Activated naive CD8-positive, alpha-beta T cell treated with anti-CD3 and anti-CD28 coated beads, Interleukin-2, amount 50 U/mL, for 16 hours (primary cell): ENCODE data around the gene SEC31A.

ENCODE experiments used
- DNase-seq: peaks from one replicate; pipeline ENCODE4 v3.0.0-alpha.2; 2020; ENCODE audit warnings: low read depth, low spot score

SEC31A gene

DNA sequence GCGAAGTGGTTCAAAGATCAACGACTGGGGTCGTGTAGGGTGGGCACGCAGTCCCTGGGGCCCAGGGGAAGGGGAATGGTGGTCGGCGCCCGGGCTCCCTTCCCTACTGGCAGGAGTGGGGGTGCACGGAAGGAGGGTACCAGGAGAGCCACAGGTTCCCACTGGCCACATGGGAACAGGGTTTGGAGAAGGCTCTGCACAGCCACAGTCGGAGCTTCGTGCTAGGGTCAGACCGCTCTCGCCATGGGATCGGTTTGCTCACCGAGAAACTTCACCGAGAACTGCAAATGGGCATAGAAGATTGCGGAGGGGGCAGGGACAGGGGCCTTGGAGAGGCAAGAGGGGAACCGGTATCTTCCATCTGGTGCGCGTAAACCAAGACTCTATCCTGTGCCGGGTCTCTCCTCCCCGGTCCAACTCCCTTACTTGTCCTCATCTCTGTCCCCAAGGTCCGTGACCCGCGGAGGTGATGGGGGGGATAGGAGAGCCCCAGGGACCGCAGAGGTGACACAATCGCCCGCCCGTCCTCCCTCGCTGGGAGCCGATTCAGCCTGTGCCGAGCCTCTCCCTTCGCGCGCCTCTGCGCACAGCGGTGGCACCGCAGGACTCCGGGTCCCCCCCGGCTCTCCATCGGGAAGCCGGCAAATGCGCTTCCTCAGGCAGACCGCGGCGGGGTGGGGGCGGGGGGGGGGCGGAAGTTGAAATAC, 93.4 kb downstream of the SEC31A start:
- DNase-seq = no peak

DNA sequence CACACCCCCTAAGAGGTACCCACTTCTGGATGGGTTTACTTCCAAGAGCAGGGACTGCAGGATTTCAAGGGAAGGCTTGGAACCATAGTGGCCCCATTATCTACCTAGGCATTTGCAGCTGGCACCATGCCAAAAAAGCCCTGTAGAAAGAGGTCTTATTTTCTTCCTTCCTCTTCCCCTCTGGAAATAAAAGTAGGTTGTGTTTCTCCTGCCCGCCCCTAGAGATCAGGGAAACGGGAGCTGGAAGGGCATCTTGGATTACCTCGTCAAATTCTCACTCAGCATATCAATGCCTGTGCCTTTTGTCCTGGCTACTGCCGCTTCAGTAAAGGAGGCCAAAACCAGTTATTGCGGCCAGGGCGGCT, 93.9 kb downstream of the SEC31A start:
- DNase-seq = no peak

DNA sequence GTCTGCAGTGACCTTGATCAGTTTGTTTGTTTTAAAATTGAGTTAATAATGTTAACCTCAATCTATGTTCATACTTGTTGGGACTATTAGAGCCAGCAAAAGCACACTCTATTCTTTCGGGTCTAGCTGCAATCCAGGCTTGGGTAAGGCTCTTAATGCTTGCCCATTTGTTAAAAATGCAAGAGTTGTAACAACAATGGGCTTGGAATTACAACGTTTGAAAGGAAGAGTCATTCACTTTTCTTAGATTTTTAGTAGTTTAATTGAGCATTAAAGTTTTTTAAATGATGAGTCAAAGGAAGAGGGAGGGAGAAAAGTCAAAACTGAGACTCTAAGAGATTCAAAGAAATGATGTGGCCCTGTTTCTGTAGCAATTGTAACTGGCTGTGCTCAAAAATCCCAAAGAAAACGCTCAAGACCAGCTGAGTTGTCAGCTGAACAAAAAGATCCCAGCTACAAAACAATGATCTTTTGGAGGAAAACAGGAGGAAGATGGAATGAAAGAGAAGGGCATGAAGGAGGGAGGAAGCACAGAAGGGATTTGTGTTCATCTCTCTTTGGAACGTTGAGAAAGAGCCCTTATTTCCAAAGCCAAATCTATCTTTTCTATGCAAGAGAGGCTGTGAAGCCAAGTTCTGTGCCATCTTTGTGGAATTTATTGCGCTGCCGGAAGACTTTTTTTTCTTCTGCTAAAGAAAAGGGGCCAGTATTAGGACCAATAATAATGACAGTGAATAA, 97.9 kb downstream of the SEC31A start:
- no peak for DNase-seq

DNA sequence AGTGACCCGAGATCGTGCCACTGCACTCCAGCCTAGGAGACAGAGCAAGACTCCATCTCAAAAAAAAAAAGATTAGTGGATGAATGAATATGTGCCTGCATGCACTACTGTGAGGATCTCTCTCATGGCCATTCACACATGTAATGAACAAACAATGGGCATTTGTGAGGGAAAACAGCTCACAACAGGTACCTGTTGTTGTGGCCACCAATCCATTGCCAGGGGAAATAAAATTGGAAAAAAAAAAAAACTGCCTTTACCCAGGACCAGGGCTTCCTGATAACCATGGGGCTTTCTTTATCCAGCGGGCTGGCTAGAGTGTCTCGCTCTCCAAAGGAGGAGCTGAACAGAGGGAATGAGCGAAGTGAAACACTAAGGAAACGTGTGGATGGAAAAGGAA, 99.8 kb downstream of the SEC31A start:
- DNase-seq = no peak

DNA sequence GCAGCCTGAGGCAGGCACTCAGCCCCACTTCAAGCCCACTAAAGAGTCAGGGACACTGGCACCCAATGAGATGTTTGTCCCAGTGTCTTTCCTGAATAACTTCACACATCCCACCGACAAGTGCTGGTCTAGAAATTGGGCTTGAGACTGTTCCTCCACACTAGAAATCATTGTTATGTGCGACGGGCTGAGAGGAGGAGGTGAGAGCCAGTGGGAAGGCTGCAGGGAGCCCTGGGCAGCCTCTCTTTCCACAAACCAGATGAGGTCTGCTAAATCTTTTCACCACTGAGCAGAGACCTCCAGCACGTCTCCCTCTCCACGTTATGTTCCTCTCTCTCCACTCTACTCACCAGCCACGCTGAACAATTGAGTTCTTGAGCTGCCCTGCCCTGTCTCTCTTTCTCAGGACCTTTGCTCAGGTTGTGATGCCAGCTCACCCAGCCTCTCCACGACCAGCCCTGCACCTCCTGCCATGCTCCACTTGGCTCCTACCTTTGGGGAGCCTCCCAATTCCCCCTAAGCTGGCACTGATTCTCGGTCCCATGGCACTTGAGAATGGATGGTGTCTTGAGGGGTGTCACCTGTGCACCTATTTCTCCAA, 100.8 kb downstream of the SEC31A start:
- DNase-seq = no peak

DNA sequence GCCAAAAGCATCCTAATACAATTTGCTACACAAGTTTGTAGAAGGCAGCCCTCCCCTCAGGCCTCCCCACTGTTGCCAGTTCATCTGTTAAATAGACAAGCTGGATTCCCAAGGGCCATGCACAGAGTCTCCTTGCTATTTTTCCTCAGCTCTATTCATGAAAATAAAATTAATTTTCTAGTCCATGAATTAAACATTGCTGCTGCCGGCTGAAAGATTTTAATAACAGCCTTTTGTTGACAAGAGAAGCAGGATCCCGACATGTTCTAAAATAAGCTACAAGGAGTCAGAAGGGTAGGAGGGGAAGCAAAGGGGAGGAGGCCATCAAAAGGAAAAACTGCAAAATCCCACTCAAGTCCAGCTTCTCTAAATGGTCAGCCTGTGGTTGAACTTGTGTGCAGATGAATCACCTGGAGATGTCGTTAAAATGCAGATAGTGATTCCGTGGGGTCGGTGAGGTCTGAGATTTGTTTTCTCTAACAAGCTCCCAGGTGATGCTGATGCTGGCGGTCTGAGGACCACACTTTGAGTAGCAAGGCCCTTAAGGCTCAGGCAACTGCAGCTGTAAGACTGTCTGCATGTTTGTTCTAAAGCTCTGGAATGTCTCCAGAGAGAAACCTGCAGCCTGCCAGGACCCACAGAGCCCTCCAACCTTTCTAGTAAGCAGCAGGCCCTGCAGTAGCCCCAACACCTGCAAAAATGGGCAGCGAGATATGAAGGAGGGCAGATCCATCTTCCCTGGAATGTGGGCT, 101.8 kb downstream of the SEC31A start:
- DNase-seq = no peak

DNA sequence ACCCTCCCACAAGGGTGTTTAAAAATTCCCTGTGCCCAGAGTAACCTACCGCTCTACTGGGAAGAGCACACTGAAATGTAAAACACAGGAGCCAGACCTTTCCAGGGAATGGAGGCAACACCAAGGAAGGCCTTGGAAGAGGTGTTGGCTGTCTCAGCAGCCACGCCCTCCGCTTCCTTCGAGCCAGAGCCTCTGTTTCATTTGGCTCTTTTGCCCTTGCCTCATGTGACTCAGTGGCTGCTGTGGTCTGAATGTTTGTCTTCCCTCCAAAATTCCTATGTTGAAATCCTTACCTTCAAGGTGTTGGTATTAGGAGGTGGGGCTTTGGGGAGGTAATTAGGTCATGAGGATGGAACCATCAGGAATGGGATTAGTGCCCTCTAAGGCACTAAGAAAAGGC, 103.6 kb downstream of the SEC31A start:
- DNase-seq = no peak

DNA sequence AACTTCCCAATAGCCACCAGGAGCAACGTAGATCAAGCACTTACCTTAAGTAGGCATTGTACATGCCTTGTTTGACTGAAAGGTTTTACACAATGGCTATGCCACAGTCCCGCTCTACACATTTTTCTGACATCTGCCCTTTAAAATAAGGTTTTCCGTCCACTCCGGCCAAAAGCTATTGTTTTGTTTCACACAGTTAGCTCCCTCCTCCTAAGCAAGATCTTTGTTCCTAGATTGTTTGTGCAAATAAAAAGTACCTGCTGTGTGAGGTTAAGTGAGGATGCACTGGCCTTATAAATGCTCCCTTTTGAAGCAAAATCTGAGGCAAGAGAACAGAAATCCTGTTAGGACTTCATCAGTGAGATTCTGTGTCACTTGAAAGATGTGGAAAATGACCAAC, 104.1 kb downstream of the SEC31A start:
- no peak for DNase-seq

DNA sequence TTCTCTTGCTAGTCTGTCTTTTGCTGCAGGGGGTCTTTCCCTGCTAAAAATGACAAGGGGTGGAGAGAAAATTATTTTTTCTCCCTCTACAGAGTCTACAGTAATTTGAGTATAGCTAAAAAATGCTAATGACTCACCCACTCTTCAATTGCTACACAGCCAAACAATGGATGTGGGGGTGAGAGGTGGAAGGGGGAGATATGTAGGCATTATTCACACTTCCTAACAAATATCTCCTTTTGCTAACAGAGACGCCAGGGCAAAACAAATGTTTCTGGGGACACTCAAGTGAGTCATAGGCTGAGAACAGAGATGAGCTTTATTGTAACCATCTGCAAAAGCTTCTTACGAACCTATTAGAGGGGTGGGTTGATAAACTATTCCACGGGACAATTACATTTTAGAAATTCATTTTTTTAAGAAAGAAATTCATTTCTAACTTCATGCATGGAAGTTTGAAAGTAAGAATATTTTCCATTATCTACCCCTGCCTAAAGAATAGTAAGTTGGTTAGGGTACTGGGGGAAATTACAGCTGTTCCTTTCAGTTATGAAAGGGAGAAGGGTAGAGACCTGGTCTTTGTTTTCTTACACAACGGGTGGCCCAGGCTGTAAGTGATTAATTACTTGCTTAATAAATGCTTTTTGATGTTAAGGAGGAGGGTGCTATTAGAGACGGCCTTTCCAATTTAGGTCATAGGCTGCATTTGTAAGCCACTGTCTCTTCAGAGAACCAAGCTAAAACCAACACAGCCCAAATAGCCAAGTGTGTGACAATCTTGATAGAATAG, 105.1 kb downstream of the SEC31A start:
- DNase-seq = no peak

DNA sequence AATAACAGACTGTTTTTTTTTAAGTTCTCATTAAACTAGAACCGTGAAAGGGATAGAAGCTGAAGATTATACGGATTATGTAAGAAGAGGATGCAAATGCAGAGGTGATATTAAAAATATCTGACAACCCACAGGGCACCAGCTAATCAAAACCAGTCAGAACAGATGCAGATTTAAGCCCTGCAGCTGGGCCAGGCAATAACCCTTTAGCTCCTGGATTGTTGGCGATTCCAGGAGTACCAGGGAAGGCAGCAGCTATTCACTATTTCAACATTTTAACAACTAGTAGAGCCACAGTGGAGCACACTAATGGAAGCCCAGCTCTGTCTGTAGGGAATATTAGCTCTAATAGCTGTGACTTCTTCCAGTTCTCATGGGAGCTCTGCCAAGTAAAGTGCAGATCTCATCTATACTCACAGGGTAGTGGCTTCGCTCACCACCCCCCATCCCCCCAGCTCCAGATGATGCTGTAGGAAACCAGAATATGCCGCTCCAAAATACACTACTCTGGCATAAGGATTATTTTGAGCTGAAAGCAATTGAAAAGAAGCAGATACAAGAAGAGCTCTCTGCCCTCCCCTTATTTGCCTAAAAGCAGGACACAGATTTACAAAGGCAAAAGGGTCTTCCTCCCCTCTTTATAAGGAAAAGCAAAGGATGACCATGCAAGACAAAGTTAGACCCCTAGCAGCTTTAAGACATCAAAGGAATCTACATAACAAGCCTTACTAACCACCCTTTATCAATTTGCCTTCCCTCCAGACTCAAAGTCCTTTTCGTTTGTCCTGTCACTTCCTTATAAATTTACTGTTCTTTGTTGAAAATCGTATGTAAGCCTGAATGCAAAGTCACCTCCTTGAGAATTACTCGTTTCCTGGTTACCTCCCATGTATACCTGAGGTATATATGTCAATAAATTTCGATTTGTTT, 106.0 kb downstream of the SEC31A start:
- no peak for DNase-seq

DNA sequence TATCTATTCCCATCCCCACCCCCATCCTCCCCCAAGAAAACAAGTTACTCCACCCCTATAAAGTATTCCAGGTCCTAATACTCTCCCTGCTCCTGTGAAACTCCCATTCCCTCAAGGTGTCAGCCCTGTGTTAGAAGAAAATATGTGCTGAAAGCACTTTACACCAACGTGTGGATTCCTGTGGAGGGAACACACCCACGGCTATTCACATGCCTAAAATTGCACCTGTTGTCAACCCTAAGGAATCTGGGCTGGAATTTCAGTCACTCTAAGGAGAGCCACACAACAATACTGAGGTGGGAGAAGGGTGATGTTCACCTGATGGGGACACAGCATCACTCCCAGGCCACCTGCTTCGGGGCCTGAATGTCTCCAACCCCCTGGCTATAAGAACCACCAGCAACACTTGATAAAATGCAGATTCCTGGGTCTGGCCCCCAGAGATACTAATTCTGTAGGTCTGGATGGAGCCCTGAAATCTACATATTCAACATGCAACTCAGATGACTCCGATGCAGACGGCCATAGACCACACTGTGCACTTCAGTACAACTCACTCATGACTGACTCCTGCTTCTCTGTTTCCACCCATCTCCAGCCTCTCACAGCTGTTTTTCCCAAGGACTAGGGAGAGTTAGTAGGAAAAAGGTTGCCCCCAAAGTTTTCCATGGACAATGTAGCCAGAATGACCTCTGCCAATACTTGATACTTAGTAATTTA, 108.2 kb downstream of the SEC31A start:
- DNase-seq = no peak

DNA sequence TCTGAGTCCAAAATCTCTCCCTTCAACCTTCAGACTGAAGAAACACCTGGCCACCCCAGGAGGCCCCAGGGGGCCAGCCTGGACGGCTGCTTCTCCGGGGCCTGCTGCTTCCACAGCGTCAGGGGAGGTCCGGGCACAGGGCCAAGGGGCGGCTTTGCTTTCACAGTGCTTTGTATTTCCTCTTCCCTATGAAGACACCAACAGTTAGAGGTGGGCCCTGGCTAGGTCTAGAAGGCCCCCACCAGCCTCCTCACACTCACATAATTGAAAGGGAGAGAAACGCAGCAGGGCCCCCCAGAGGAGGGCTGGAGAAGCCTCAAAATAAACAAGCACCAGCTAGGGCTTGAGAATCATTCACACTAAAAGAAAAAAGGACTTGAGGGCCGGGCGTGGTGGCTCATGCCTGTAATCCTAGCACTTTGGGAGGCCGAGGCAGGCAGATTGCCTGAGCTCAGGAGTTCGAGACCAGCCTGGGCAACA, 110.2 kb downstream of the SEC31A start:
- DNase-seq = no peak

DNA sequence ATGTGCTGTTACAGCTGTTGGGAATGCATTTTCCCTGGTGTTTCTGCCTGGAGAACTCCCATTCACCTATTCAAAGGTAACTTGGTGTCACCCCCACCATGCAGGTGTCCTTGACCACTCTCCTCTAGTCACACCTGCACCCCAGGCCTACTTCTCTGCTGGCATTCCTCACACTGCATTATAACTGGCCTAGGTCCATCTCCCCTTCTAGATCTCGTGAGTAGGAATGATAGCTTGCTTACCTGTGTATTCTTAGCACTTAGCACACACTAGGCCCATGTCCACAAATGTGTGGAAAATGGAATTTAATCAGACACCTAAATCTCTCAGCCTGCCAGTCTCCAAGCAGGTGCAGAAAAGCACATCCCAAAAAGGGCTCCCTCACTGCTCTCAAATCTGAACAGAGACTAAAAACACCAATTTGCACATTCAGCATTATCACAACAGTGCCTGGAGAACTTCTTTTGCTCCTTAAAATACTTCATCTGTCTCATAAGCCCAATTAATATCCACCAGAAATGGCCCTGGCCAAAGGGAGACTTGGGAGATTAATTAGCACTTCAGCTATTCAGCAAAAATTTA, 110.7 kb downstream of the SEC31A start:
- no peak for DNase-seq

DNA sequence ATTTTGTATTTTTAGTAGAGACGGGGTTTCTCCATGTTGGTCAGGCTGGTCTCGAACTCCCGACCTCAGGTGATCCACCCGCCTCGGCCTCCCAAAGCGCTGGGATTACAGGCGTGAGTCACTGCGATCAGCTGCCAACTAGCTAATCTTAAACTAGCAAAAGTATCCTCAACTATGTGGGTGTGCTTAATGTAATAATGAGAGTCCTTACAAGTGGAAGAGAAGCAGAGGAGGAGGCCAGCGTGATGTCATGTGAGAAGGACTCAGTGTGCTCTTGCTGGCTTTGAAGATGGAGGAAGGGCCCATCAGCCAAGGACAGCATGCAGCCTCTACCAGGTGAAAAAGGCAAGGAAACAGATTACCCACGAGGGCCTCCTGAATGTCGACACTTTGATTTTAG, 111.9 kb downstream of the SEC31A start:
- DNase-seq = no peak

DNA sequence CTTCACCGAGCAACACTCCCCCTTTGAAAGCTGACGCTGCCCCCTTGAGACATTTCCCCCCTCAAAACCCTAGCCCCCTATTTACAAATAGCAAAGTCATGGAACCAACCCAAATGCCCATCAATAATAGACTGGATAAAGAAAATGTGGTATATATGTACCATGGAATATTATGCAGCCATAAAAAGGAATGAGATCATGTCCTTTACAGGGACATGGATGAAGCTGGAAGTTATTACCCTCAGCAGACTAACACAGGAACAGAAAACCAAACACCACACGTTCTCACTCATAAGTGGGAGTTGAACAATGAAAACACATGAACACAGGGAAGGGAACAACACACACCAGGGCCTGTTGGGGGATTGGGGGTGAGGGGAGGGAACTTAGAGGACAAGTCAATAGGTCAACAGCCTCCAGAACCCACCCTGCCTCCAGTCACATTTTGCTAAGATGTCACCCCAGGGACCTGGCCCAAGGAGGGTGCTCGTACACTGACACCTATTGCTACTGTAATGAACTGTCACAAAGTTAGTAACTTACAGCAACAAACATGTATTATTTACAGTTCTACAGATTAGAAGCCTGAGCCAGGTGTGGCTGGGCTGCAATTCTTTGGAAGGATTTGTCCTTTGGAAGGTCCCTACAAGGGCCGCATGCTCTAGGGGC, 113.0 kb downstream of the SEC31A start:
- no peak for DNase-seq

DNA sequence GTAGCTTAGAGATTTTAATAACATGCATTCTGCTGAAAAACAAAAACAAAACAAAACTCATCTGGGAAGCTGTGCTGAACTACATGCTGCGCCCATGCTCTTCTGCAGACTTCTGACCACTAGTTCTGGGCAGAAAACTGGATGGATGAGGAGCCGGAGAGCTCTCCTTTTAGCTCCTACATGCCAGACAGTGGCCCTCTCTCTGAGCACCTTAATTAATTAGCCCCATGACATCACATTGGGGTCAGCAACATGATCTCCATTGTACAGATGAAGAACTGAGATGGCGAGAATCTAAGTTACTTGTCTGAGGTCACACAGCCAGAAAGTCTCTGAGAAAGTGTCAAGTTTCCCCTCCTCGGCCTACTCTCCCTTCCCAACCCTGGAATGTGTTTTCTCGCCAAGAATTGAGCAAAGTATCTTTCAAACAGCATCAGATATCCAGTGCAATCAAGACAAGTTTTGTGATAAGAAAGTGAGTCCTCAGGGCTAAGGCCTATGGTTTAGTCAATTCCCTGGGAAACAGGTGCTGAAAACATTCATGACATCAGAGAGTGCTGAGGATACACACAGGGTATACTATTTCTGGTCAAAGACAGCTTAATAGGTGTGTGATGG, 113.9 kb downstream of the SEC31A start:
- DNase-seq = no peak

DNA sequence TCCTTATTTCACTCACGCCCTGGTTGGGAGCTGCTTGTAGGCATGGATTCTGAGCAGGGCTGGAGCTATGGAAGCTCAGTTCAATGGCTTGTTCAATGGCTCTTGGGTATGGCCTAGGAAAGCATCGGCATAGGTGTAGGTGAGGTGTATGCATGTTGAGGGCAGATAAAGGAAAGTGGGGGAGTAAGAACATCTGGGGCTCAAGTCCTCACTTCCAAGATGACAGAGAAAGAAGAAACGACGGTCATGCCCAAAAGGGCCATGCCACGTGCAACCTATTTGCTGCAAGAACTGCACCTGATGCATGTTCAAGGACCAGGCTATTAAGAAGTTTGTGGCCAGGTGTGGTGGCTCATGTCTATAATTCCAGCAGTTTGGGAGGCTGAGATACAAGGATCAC, 115.7 kb downstream of the SEC31A start:
- no peak for DNase-seq

DNA sequence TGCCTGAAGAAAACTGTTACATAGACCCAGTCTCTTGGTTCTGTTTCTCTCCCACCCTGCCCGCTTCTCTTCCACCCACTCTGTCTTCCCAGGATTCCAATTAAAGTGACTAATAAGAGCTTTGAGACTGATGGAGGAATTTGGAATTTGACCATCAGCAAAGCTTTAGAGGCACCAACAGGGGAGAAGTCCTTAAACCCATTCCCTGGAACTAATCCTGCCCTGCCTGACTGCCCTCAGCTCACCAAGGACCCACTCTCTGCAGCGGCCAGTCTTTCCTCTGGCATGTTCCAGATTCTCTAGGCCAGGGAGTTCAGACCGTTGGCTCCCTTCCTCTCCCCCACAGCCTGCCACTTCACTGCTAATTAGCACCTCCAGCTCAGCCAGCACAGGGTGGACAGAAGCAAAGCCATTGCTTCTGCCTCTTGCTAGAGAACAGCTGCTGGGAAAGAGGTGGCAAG, 116.2 kb downstream of the SEC31A start:
- no peak for DNase-seq
